Adrenal gland (tissue), 5 donors: ENCODE data around the gene FMNL3.
A peak's percentile ranks its signal among the peaks of the same experiment; 100 is the strongest.

Experiments
- POLR2A ChIP-seq, 2 donors: fragments of 450-650 bp; IDR thresholded peaks; one replicate each; pipeline ENCODE4 v1.6.1; 2017; ENCODE audit warnings: antibody characterized with exemption in 2 of 2, mild to moderate bottlenecking in 2 of 2, moderate library complexity in 1 of 2
- TF ChIP-seq, protein P1 (sequence below), 6 experiments: fragments of 450-650 bp in 4 of 6; fragments of 200-600 bp in 2 of 6; sonication (generic) in 1 of 6; IDR thresholded peaks; 1 replicate in 5 of 6; 2 replicates in 1 of 6; pipeline versions ENCODE4 v1.5.1 to v1.8.0; 2016 to 2021; ENCODE audit warnings: antibody characterized with exemption in 6 of 6, mild to moderate bottlenecking in 2 of 6, moderate library complexity in 1 of 6
- donor health status: DM: no; HTN: no; CAD: no.

DNA sequence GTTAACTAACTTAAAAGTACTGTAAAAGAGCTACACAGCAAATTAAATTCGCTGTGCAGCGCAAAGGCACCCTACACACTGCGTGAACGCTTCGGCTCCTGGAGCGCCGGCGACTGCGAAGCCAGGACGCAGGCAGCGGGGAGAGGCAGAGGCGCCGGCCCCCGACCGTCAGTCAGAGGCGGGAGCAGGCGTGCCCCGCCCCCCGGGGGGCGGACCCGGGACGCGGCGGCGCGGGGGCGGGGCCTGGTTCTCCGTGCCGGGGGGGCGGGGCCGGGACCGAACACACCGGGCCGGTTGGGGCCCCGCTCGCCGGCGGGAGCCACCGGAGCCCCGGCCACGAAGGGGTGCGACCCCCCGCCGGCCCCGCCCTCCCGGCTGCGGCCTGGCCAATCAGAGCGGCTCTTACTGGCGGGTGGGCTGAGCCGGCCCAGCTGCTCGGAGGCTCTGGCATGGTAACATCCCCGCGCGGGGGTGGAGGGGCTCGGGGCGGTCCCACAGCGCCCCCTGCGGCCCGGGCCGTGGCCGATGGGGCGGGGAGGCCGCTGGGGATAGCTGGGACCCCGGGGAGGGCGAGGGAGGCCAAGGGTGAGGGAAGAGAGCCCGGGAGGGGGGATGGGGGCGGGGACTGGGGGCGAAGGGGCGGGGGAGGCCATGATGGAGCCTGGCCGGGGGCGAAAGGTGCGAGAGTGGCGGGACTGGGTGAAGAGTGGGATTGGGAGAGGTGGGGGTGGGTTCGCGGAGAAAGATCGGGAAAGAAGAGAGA, 83.9 kb downstream of the FMNL3 start, which contains the start of gene PRPF40B:
- TF ChIP-seq, protein P1, sequence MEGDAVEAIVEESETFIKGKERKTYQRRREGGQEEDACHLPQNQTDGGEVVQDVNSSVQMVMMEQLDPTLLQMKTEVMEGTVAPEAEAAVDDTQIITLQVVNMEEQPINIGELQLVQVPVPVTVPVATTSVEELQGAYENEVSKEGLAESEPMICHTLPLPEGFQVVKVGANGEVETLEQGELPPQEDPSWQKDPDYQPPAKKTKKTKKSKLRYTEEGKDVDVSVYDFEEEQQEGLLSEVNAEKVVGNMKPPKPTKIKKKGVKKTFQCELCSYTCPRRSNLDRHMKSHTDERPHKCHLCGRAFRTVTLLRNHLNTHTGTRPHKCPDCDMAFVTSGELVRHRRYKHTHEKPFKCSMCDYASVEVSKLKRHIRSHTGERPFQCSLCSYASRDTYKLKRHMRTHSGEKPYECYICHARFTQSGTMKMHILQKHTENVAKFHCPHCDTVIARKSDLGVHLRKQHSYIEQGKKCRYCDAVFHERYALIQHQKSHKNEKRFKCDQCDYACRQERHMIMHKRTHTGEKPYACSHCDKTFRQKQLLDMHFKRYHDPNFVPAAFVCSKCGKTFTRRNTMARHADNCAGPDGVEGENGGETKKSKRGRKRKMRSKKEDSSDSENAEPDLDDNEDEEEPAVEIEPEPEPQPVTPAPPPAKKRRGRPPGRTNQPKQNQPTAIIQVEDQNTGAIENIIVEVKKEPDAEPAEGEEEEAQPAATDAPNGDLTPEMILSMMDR (IDR thresholded peaks at IDR 0.05), result peak in 5 of 6 experiments; percentile 25 to 72 (median 47)
- TF ChIP-seq POLR2A (IDR thresholded peaks at IDR 0.05), result peak; percentile 83 to 92
